ENCODE results near the gene MKRN2OS.

DNA sequence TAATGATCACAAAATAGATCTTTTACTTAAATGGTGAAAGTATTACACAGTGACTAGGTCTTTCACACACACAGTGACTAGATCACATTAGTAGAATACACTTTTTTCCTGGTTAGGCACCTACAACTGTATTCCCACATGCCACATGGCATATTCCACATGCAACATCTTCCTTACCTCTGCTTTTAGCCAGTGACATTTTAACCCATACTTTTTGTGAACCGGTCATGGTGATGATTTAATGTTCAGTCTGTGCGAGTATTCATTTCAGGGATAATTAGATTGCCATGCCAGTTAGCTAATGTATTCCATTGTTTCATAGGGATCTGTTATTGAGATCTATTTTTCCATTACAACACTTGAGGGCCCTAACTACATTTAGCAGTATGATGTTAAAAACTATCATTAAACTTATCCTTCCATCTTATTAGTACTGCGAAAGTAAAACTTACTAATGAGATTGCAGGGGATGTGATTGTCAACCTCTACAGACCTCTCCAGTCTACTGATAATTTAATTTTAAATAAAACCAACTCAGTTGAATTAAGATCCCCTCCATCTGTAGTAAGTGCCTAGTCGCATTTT lies 32.7 kb downstream of the MKRN2OS start:
- TF ChIP-seq, protein P1, sequence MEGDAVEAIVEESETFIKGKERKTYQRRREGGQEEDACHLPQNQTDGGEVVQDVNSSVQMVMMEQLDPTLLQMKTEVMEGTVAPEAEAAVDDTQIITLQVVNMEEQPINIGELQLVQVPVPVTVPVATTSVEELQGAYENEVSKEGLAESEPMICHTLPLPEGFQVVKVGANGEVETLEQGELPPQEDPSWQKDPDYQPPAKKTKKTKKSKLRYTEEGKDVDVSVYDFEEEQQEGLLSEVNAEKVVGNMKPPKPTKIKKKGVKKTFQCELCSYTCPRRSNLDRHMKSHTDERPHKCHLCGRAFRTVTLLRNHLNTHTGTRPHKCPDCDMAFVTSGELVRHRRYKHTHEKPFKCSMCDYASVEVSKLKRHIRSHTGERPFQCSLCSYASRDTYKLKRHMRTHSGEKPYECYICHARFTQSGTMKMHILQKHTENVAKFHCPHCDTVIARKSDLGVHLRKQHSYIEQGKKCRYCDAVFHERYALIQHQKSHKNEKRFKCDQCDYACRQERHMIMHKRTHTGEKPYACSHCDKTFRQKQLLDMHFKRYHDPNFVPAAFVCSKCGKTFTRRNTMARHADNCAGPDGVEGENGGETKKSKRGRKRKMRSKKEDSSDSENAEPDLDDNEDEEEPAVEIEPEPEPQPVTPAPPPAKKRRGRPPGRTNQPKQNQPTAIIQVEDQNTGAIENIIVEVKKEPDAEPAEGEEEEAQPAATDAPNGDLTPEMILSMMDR (conservative IDR thresholded peaks at IDR 0.05; ENCODE audit: low read depth, low read length): no peak
- TF ChIP-seq EZH2 (IDR thresholded peaks at IDR 0.05; ENCODE audit: borderline replicate concordance, low read depth, low read length, poor library complexity, severe bottlenecking): no peak

Data from A673 (cell line).